Spleen (tissue), 7 donors: ENCODE data around the gene PGP.

Source experiments
- CTCF ChIP-seq, 11 experiments: fragments of 200-600 bp in 7 of 11; fragments of 450-650 bp in 4 of 11; sonication (generic) in 4 of 11; IDR thresholded peaks in 8 of 11; conservative IDR thresholded peaks in 3 of 11; 1 replicate in 7 of 11; 2 replicates in 4 of 11; pipeline versions ENCODE4 v1.4.0 to v1.8.0; 2016 to 2021; ENCODE audit warnings: antibody characterized with exemption in 11 of 11, inconsistent platforms in 4 of 11, mild to moderate bottlenecking in 1 of 11
- POLR2A ChIP-seq, 3 donors: fragments of 450-650 bp; IDR thresholded peaks; one replicate each; pipeline ENCODE4 v1.5.1; 2017; ENCODE audit warnings: antibody characterized with exemption in 3 of 3, mild to moderate bottlenecking in 1 of 3
- donor health status: DM: no; HTN: no; CAD: no; lungs with moderate emphysema.
- donor health status: DM: no; HTN: no; CAD: no.
- donor health status: DM: no; HTN: no; CAD: no.

DNA sequence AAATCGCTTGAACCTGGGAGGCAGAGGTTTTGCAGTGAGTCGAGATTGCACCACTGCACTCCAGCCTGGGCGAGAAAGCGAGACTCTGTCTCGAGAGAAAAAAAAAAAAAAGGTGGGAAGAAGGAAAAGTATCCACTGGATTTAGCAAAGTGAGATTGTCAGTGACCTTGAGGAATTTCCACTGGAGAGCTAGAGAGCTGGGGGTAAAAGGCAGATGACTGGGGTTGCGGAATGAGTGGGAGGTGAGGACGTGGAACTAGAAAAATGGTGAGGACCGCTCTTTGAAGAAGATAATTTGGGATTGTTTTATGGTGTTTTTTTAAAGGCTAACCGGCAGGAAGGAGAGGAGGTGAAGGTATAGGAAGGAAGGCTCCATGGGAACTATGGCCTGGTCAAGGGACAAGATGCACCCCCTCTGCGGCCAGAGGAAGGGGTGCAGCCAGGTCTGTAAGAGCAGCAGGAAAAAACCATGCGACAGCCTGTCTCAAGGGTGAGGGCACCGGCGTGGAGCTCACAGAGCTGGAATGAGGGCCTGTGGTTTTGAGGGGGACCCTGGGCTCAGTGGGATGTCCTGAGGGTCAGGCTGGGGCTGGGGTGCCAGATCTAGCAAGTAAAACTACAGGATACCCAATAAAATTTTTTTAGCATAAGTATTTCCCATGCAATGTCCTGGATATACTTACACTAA, 10.1 kb downstream of the PGP start:
- TF ChIP-seq POLR2A (IDR thresholded peaks at IDR 0.05) (no peak), CTCF (IDR thresholded peaks at IDR 0.05 in 8 of 11, conservative IDR thresholded peaks at IDR 0.05 in 3 of 11) (no peak)
